CD8-positive, alpha-beta memory T cell (primary cell): ENCODE results near the gene TTC33. TPM values are rescaled to one million over a fixed set of nuclear protein-coding genes. Genes with fewer than 3 reads are reported as not detected.
A peak's percentile ranks its signal among the peaks of the same experiment; 100 is the strongest.
"Not testable (repeated sequence)": the region's sequence is repeated elsewhere in the genome, so short reads cannot be mapped to it uniquely, and the experiment has no call there.

Experiments used
- CTCF ChIA-PET: fragments of 350-600 bp; sonication (Branson Sonifier 250); formaldehyde crosslinking; loops from one replicate; lab custom pipeline; 2021; ENCODE audit warnings: antibody characterized with exemption; lab: Charles Lee
- POLR2A ChIA-PET: fragments of 350-600 bp; sonication (Branson Sonifier 250); formaldehyde crosslinking; loops from one replicate; lab custom pipeline; 2021; ENCODE audit warnings: antibody characterized with exemption; lab: Charles Lee
- DNase-seq, 5 donors: peaks; one replicate each; pipeline versions ENCODE4 v3.0.0 to v3.0.0-alpha.2; 2020 to 2022; ENCODE audit warnings: mixed read lengths in 1 of 5
- H3K27ac ChIP-seq: one replicate; pipeline ENCODE4 v1.7.0; 2013; ENCODE audit warnings: low read depth, mild to moderate bottlenecking, low read length, moderate library complexity
- H3K27me3 ChIP-seq: 2 replicates; pipeline ENCODE4 v1.7.0; 2013; ENCODE audit warnings: low read length, mild to moderate bottlenecking; ENCODE audit not compliant: insufficient read depth, poor library complexity, severe bottlenecking
- H3K36me3 ChIP-seq: 2 replicates; pipeline ENCODE4 v1.7.0; 2013; ENCODE audit warnings: mild to moderate bottlenecking, low read length, moderate library complexity; ENCODE audit not compliant: insufficient read depth
- H3K4me1 ChIP-seq: 2 replicates; pipeline ENCODE4 v1.7.0; 2013; ENCODE audit warnings: mild to moderate bottlenecking, low read length, moderate library complexity; ENCODE audit not compliant: insufficient read depth
- H3K4me3 ChIP-seq: 2 replicates; pipeline ENCODE4 v1.7.0; 2013; ENCODE audit warnings: mild to moderate bottlenecking, low read length
- H3K9me3 ChIP-seq: 2 replicates; pipeline ENCODE4 v1.7.0; 2013; ENCODE audit warnings: mild to moderate bottlenecking, low read length
- H3K27ac Mint-ChIP-seq, 8 donors: one replicate each; pipeline ENCODE4 v1.8.0; 2020 to 2021; ENCODE audit warnings: mixed read lengths in 8 of 8, mild to moderate bottlenecking in 6 of 8, inconsistent platforms in 3 of 8, moderate library complexity in 3 of 8
- H3K27me3 Mint-ChIP-seq, 2 donors: one replicate each; pipeline ENCODE4 v1.8.0; 2020 to 2021; ENCODE audit warnings: mixed read lengths in 2 of 2, mild to moderate bottlenecking in 1 of 2, moderate library complexity in 1 of 2
- H3K36me3 Mint-ChIP-seq, 3 donors: one replicate each; pipeline ENCODE4 v1.8.0; 2020 to 2021; ENCODE audit warnings: mixed read lengths in 3 of 3, inconsistent platforms in 1 of 3, mild to moderate bottlenecking in 1 of 3
- H3K4me1 Mint-ChIP-seq, 3 donors: one replicate each; pipeline ENCODE4 v1.8.0; 2020 to 2021; ENCODE audit warnings: mixed read lengths in 3 of 3, inconsistent platforms in 1 of 3, mild to moderate bottlenecking in 1 of 3
- H3K4me3 Mint-ChIP-seq, 7 donors: one replicate each; pipeline ENCODE4 v1.8.0; 2020 to 2021; ENCODE audit warnings: mixed read lengths in 7 of 7, mild to moderate bottlenecking in 6 of 7, moderate library complexity in 4 of 7, inconsistent platforms in 2 of 7
- H3K9me3 Mint-ChIP-seq, 5 donors: one replicate each; pipeline ENCODE4 v1.8.0; 2020 to 2022; ENCODE audit warnings: mixed read lengths in 5 of 5, mild to moderate bottlenecking in 3 of 5, moderate library complexity in 2 of 5, inconsistent platforms in 1 of 5
- polyA plus RNA-seq: library from polyadenylated mRNA; unstranded; fragments of 300-500 nt; fragmentation: Illumina TruSeq; gene quantifications from one replicate; pipeline ENCODE4 v1.2.3, GENCODE V29; 2021
- total RNA-seq, 2 experiments: library from RNA; stranded (reverse); gene quantifications; one replicate each; pipeline ENCODE4 v1.2.3, GENCODE V29; 2021

TTC33 gene
- total and polyA plus RNA-seq, 3 experiments from 2014 or later: 13.9 to 27.7 (median 25.3) TPM

DNA sequence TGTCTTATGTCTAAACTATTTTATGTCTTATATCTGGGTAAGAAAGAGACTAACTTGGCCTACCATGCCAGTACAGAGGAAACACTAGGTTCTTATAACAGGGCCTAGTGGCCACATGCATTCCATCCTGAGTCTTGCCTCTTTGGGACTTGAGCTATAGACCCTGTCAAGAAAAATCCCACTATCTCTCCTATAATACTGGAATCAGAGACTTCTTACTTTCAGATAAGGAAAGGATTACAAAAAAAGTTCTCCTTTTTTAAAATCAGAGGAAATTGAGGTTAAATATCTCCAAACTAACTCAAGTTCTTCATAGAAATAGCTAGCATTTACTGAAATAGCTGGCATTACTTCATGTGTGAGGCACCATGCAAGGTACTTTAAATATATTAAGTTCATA is 41.8 kb downstream of the TTC33 start:
- H3K4me1 Mint-ChIP-seq: peaks cover 5 to 17% (median 7%) of the 10 kb centered on the region in 3 donors
- peaks cover 21 to 45% (median 26%) of the 10 kb centered on the region in 3 donors for H3K36me3 Mint-ChIP-seq
- H3K27me3 Mint-ChIP-seq: no peaks in the 10 kb centered on the region
- H3K9me3 ChIP-seq: no peaks in the 10 kb centered on the region
- H3K4me3 Mint-ChIP-seq: no peak overlapping the region
- H3K4me1 ChIP-seq: no peaks in the 10 kb centered on the region
- H3K27ac Mint-ChIP-seq: peak overlapping the region in 1 of 8 donors; percentile 32
- H3K27me3 ChIP-seq: no peaks in the 10 kb centered on the region
- no peak overlapping the region for H3K27ac ChIP-seq
- DNase-seq: no peak
- no peak overlapping the region for H3K4me3 ChIP-seq
- ChIA-PET POLR2A (no interaction called here), CTCF (interaction anchor here (1.1 to 1.7 kb wide), 3 partner anchors 10 to 765 kb away, joined by 3 to 5 read pairs (median 3); no protein-coding TSS in a partner anchor)
- peaks cover 0 to 11% (median 6%) of the 10 kb centered on the region in 5 donors for H3K9me3 Mint-ChIP-seq
- no peaks in the 10 kb centered on the region for H3K36me3 ChIP-seq

DNA sequence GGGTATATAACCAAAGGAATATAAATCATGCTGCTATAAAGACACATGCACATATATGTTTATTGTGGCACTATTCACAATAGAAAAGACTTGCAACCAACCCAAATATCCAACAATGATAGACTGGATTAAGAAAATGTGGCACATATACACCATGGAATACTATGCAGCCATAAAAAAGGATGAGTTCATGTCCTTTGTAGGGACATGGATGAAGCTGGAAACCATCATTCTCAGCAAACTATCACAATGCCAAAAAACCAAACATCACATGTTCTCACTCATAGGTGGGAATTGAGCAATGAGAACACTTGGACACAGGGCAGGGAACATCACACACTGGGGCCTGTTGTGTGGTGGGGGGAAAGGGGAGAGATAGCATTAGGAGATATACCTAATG is 45.2 kb downstream of the TTC33 start:
- CTCF ChIA-PET, H3K27ac Mint-ChIP-seq, H3K36me3 ChIP-seq, H3K4me3 Mint-ChIP-seq, H3K27ac ChIP-seq, H3K27me3 Mint-ChIP-seq, POLR2A ChIA-PET, H3K9me3 ChIP-seq, H3K27me3 ChIP-seq, H3K4me1 ChIP-seq, H3K4me1 Mint-ChIP-seq, H3K4me3 ChIP-seq, DNase-seq: not testable (repeated sequence)
- H3K9me3 Mint-ChIP-seq: peaks cover under 1 to 30% (median 21%) of the 10 kb centered on the region in 5 donors
- H3K36me3 Mint-ChIP-seq: peaks cover 30 to 54% (median 40%) of the 10 kb centered on the region in 3 donors

DNA sequence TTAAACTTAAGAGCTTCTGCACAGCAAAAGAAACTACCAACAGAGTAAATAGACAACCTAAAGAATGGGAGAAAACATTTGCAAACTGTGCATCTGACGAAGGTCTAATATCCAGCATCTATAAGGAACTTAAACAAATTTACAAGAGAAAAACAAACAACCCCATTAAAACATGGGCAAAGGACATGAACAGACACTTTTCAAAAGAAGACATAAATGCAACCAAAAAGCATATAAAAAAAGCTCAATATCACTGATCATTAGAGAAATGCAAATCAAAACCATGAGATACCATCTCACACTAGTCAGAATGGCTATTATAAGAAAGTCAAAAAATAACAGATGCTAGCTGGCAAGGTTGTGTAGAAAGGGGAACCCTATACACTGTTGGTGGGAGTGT is 50.3 kb downstream of the TTC33 start:
- DNase-seq, H3K4me3 ChIP-seq, H3K4me3 Mint-ChIP-seq, H3K4me1 ChIP-seq, POLR2A ChIA-PET, H3K27me3 ChIP-seq, H3K36me3 ChIP-seq, H3K27ac ChIP-seq, H3K27ac Mint-ChIP-seq, H3K9me3 ChIP-seq, H3K4me1 Mint-ChIP-seq, H3K27me3 Mint-ChIP-seq: not testable (repeated sequence)
- H3K9me3 Mint-ChIP-seq: peaks cover 38 to 72% (median 67%) of the 10 kb centered on the region in 5 donors
- H3K36me3 Mint-ChIP-seq: peaks cover 58 to 89% (median 68%) of the 10 kb centered on the region in 3 donors
- CTCF ChIA-PET: interaction anchor here (0.5 to 1.5 kb wide), 2 partner anchors 13 to 29 kb away, joined by 3 read pairs; no protein-coding TSS in a partner anchor

DNA sequence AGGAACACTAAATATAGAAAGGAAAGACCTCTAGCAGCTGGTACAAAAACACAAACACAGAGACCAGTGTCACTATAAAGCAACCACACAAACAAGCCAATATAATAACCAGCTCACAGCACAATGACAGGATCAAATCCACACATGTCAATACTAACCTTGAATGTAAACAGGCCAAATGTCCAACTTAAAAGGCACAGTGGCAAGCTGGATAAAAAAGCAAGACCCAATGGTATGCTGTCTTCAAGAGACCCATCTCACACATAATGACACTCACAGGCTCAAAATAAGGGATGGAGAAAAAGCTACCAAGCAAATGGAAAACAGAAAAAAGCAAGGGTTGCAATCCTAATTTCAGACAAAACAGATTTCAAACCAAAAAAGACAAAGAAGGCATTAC is 53.7 kb downstream of the TTC33 start:
- H3K27me3 Mint-ChIP-seq, H3K4me3 ChIP-seq, POLR2A ChIA-PET, CTCF ChIA-PET, H3K36me3 ChIP-seq, H3K9me3 ChIP-seq, DNase-seq, H3K27ac ChIP-seq, H3K4me3 Mint-ChIP-seq, H3K4me1 ChIP-seq, H3K4me1 Mint-ChIP-seq, H3K27me3 ChIP-seq: not testable (repeated sequence)
- Mint-ChIP-seq H3K9me3 (peaks cover 26 to 57% (median 54%) of the 10 kb centered on the region in 5 donors), H3K27ac (peak overlapping the region in 1 of 8 donors; percentile 61), H3K36me3 (peaks cover 59 to 88% (median 77%) of the 10 kb centered on the region in 3 donors)

DNA sequence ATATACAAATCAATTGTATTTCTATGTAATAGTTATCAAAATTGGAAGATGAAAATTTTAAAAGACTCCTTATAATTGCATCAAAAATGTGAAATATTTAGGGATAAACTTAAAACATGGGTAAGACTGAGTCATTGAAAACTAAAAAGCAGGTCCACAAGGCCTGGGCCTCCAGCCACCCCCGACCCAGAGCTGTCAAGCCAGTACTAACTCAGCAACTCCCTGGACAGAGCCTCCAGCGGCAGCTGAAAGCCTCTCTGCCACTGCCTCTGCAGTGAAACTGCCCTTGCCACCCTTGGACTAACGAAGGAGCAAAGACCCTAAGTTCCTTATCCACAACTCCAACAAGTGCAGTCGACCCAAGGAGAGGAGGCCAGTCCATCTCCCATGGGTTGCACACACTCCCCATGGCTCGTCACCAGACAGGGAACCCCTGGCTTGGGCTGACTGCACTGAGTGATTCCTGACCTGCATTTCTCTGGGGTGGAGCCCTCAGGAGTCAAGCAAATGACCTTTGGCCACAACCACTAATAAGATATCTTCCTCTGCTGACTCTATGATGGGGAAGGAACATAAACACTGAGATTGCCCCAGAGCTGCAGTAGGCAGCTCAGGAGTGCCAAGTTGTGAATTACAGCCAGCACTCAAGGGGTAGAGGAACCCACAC is 55.5 kb downstream of the TTC33 start:
- CTCF ChIA-PET: no interaction called here
- POLR2A ChIA-PET: no interaction called here

DNA sequence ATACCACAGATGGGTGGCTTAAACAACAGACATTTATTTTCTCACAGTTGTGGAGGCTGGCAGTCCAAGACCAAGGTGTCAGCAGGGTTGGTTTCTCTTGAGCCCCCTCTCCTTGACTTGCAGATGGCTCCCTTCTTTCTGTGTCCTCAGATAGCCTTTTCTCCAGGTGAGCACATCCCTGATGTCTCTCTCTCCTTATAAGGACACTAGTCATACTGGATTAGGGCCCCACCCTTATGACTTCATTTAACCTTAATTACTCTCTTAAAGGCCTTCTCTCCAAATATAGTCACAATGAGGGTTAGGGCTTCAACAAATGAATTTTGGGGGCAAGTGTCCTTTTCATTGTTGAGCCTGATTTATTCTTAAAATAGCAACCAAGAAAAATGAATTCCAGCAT is 61.3 kb downstream of the TTC33 start:
- Mint-ChIP-seq H3K4me3 (no peak overlapping the region), H3K27me3 (no peaks in the 10 kb centered on the region), H3K4me1 (peaks cover 29 to 38% (median 31%) of the 10 kb centered on the region in 3 donors), H3K9me3 (no peaks in the 10 kb centered on the region), H3K27ac (peak overlapping the region in 2 of 8 donors; percentile 28 to 56), H3K36me3 (peaks cover 37 to 78% (median 41%) of the 10 kb centered on the region in 3 donors)
- H3K4me1 ChIP-seq: peaks cover 10% of the 10 kb centered on the region
- POLR2A ChIA-PET: no interaction called here
- H3K36me3 ChIP-seq: peaks cover 23% of the 10 kb centered on the region
- no peak overlapping the region for H3K27ac ChIP-seq
- no peak for DNase-seq
- H3K4me3 ChIP-seq: no peak overlapping the region
- CTCF ChIA-PET: no interaction called here
- H3K27me3 ChIP-seq: no peaks in the 10 kb centered on the region
- no peaks in the 10 kb centered on the region for H3K9me3 ChIP-seq

More for the DNA sequence above, 55.5 kb downstream of the TTC33 start:
- peaks cover 0 to 3% (median 3%) of the 10 kb centered on the region in 3 donors for H3K4me1 Mint-ChIP-seq
- Histone ChIP-seq H3K27me3 (no peaks in the 10 kb centered on the region), H3K4me1 (no peaks in the 10 kb centered on the region), H3K36me3 (no peaks in the 10 kb centered on the region), H3K27ac (no peak overlapping the region), H3K9me3 (no peaks in the 10 kb centered on the region), H3K4me3 (no peak overlapping the region)
- H3K9me3 Mint-ChIP-seq: peaks cover 20 to 45% (median 43%) of the 10 kb centered on the region in 5 donors
- DNase-seq: no peak
- no peak overlapping the region for H3K27ac Mint-ChIP-seq
- H3K4me3 Mint-ChIP-seq: no peak overlapping the region
- H3K36me3 Mint-ChIP-seq: peaks cover 61 to 85% (median 82%) of the 10 kb centered on the region in 3 donors
- no peaks in the 10 kb centered on the region for H3K27me3 Mint-ChIP-seq

DNA sequence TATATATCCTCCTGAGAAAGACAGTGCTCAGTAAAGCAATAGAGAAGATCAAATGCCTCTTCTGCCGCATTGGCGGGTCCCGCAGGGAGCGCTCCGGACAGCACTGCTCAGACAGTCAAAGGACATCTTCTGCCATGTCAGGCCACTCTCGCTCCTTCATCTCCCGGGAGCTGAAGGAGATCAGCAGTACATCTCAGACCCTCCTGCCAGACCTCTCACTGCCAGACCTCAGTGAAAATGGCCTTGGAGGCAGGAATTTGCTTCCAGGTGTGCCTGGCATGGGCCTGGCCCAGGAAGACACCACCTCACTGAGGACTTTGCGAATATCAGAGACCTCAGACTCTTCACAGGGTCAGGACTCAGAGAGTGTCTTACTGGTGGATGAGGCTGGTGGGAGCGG is 63.9 kb downstream of the TTC33 start:
- peaks cover 23% of the 10 kb centered on the region for H3K36me3 ChIP-seq
- H3K4me3 ChIP-seq: no peak overlapping the region
- H3K27ac Mint-ChIP-seq: peak overlapping the region in 6 of 8 donors; percentile 7 to 81 (median 66)
- peak overlapping the region in 4 of 7 donors; percentile 11 to 42 (median 18) for H3K4me3 Mint-ChIP-seq
- DNase-seq: no peak
- ChIA-PET POLR2A (no interaction called here), CTCF (interaction anchor here (1.8 to 4.5 kb wide), 2 partner anchors 743 to 1111 kb away, joined by 4 to 21 read pairs; no protein-coding TSS in a partner anchor)
- peaks cover 54 to 64% (median 56%) of the 10 kb centered on the region in 3 donors for H3K4me1 Mint-ChIP-seq
- no peak overlapping the region for H3K27ac ChIP-seq
- no peaks in the 10 kb centered on the region for H3K27me3 Mint-ChIP-seq
- peaks cover 24 to 82% (median 32%) of the 10 kb centered on the region in 3 donors for H3K36me3 Mint-ChIP-seq
- no peaks in the 10 kb centered on the region for H3K27me3 ChIP-seq
- no peaks in the 10 kb centered on the region for H3K9me3 Mint-ChIP-seq
- H3K4me1 ChIP-seq: peaks cover 35% of the 10 kb centered on the region
- H3K9me3 ChIP-seq: no peaks in the 10 kb centered on the region

DNA sequence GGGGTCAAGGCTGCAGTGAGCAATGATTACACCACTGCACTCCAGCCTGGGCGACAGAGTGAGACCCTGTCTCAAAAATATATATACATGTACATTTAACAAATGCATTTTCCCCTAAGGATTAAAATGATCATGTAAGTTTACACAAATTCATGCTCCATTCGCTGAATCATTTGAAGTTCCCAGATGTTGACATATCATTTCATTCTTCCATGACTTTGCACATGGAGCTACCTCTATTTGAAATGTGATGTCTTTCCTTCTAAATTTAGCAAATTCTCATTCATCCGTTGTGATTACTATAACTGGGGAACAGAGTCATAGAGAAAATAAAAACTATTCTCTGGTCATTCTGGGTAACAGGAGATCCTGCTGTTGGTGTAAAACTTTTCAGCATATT is 65.5 kb downstream of the TTC33 start:
- Histone ChIP-seq H3K36me3 (peaks cover 23% of the 10 kb centered on the region), H3K27me3 (no peaks in the 10 kb centered on the region), H3K27ac (no peak overlapping the region), H3K4me3 (no peak overlapping the region), H3K9me3 (no peaks in the 10 kb centered on the region), H3K4me1 (peaks cover 49% of the 10 kb centered on the region)
- peaks cover 10 to 84% (median 24%) of the 10 kb centered on the region in 3 donors for H3K36me3 Mint-ChIP-seq
- no peaks in the 10 kb centered on the region for H3K27me3 Mint-ChIP-seq
- no peaks in the 10 kb centered on the region for H3K9me3 Mint-ChIP-seq
- peak overlapping the region in 4 of 7 donors; percentile 16 to 57 (median 38) for H3K4me3 Mint-ChIP-seq
- CTCF ChIA-PET: interaction anchor here (0.8 to 4.5 kb wide), 3 partner anchors 9 to 742 kb away, joined by 3 to 21 read pairs (median 3); partner anchors contain the start of gene PTGER4
- POLR2A ChIA-PET: no interaction called here
- H3K4me1 Mint-ChIP-seq: peaks cover 66 to 77% (median 73%) of the 10 kb centered on the region in 3 donors
- H3K27ac Mint-ChIP-seq: peak overlapping the region in 7 of 8 donors; percentile 1 to 95 (median 53)
- no peak for DNase-seq
